GM06990 (cell line): ENCODE data around the gene DGKD.

Source experiments
- DNase-seq: peaks from one replicate; pipeline ENCODE4 v3.0.0-alpha.2; 2011; ENCODE audit not compliant: insufficient read length; ENCODE audit errors: extremely low read depth
- H3K27me3 ChIP-seq: replicated peaks from 2 replicates; pipeline ENCODE4 v1.6.0; 2011; ENCODE audit warnings: low read length; ENCODE audit not compliant: control insufficient read depth, insufficient read depth
- H3K36me3 ChIP-seq: 2 replicates; pipeline ENCODE4 v1.5.1; 2011; ENCODE audit warnings: low read length; ENCODE audit not compliant: control insufficient read depth, insufficient read depth
- H3K4me3 ChIP-seq: replicated peaks from 2 replicates; pipeline ENCODE4 v1.5.1; 2011; ENCODE audit warnings: low read depth, mild to moderate bottlenecking, control low read depth, low read length
- CTCF ChIP-seq: IDR thresholded peaks from 2 replicates; pipeline ENCODE4 v1.5.1; 2011; ENCODE audit warnings: low read length, control low read depth, mild to moderate bottlenecking, inconsistent platforms; ENCODE audit not compliant: insufficient read depth, poor library complexity, severe bottlenecking

DGKD gene

GRCh38 chr2:233439191-233439590 lies 84.9 kb downstream of the DGKD start:
- no peak overlapping the region for H3K4me3 ChIP-seq
- H3K36me3 ChIP-seq, result peaks cover 51% of the 10 kb centered on the region
- no peaks in the 10 kb centered on the region for H3K27me3 ChIP-seq
- DNase-seq, result no peak
- no peak for TF ChIP-seq CTCF

DNA sequence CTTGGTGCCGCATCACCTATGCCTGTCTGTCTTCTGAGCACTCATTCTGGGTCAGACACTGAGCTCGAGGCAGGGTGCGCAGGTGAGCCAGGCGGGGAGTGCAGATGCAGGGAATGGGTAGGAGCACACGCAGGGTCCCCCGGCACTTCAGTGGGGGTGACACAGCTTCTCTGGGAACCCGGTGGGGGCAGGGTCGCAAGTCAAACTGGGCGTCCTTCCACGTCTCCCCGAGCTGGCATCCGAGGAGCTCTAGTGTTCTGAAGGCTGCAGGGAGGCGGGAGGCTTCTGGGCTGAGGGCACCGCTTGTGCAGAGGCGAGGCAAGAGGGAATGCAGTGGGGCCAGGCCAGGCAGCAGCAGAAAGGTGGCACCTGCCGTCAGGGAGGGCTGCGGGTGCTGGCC lies 86.0 kb downstream of the DGKD start:
- no peaks in the 10 kb centered on the region for H3K27me3 ChIP-seq
- no peak overlapping the region for H3K4me3 ChIP-seq
- DNase-seq, result no peak
- peaks cover 57% of the 10 kb centered on the region for H3K36me3 ChIP-seq
- no peak for TF ChIP-seq CTCF

DNA sequence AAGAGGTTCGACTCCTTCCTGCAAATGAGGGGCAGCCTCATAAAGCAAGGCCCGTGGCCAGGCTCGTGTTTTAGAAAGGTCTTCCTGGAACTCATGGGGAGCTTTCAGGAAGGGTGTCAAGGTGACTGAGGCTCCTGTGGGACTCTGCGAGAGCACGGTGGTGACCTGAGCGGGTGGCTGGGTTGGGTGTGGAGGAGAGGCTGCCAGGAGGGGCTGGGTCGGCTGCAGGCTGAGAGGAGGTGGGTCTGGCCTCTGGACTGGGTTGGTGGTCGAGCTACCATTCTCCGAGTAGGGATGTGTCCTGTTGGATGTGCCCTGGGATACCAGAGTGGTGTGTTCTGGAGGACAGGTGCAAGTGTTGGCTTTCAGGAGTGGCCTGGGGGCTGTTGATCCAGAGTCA lies 86.4 kb downstream of the DGKD start:
- H3K36me3 ChIP-seq, result peaks cover 57% of the 10 kb centered on the region
- no peak for DNase-seq
- no peak for TF ChIP-seq CTCF

DNA sequence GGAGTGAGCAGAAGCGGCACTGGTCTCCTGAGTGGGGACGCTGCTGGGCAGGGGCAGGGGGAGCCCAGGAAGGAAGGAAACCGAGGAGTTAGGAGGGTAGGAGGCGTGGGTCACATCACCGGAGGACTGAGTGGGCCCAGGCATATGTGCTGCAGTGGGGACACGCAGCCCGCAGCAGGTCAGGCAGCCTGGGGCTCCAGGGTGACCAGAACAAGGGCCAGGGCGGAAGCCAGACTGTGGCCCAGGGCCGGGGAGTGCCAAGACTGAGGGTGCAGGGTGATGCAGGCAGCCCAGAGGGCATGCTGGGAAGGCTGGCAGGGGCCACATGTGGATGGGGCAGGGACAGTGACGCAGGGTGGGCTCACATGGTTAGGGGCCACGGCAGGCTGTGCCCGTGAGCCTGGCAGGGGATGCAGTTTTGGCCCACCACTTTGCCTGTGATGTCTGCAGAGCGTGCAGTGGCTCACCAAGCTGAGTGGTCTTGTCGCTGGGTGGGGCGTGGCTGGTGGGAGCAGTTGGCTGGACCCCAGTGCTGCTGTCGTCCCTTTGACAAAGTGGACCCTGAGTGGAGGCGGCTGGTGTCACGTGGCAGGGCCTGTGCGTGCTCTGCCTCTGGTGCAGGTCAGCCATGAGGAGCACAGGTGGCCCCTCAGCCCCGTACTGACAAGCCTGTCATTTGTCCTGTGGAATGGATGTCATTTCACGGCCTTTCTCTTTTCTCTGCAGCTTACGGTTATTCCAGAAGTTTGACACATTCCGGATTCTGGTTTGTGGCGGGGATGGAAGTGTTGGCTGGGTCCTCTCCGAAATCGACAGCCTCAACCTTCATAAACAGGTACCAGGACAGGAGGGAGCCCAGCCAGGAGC lies 87.1 kb downstream of the DGKD start:
- TF ChIP-seq CTCF, result no peak
- peaks cover 57% of the 10 kb centered on the region for H3K36me3 ChIP-seq
- DNase-seq, result no peak

More for the DNA sequence above, 86.4 kb downstream of the DGKD start:
- Histone ChIP-seq H3K4me3 (no peak overlapping the region), H3K27me3 (no peaks in the 10 kb centered on the region)

DNA sequence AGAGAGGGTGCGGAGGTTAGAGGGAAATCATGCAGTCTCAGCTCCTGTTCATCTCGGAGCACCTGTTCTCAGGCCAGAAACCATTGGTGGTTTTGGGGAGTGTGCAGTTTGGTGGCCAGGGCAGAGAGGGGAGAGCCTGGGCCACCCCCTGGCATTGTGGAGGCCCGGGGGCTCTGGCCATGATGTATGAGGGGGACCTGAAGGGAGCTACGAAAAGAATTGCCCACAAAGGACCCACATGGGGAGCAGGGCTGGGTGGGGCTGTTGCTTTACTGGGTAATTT lies 87.7 kb downstream of the DGKD start:
- no peak for TF ChIP-seq CTCF
- no peak for DNase-seq
- no peaks in the 10 kb centered on the region for H3K27me3 ChIP-seq

More for the DNA sequence above, 87.1 kb downstream of the DGKD start:
- Histone ChIP-seq H3K4me3 (no peak overlapping the region), H3K27me3 (no peaks in the 10 kb centered on the region)

DNA sequence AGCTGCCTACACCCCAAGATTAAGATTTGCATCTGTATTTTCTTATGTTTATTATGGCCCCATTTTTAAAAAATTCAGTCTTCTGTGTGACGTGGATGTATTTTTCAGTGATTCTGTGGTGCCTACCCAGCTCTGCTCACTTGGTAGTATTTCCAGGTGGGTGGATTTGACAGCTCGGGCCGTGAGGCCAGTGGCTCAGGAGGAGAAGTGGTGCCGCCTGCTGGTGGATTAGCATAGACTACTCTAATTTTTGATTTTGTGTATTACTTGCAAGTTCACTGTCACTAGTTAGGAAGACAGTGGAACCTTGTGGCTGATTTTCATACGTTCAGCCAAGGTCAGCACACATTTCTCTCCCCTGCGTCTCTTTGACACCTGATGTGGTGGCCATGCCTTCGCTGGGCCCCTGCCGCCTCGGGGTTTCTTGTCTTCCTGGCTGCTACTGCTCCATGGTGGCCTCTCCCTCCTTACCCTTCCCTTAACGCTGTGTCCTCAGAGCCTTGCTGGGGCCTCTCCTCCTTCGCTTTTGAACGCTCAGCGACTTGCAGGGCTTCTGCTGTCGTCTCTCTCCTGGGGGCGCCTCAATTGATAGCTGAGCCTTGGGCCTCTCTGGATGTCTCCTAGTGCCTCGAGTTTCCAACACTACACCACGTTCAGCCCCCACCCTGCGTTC lies 89.4 kb downstream of the DGKD start:
- Histone ChIP-seq H3K27me3 (no peaks in the 10 kb centered on the region), H3K36me3 (peaks cover 53% of the 10 kb centered on the region), H3K4me3 (no peak overlapping the region)
- peak; percentile 48 for DNase-seq
- TF ChIP-seq CTCF, result peak; percentile 86

More for the DNA sequence above, 87.7 kb downstream of the DGKD start:
- no peak overlapping the region for H3K4me3 ChIP-seq
- H3K36me3 ChIP-seq, result peaks cover 56% of the 10 kb centered on the region
